Mesendoderm (in vitro differentiated cells): ENCODE results near the gene LRRN2.
A peak's percentile ranks its signal among the peaks of the same experiment; 100 is the strongest.

Experiments used
- DNase-seq: peaks from one replicate; pipeline ENCODE4 v3.0.0; 2013
- H2AK5ac ChIP-seq: 2 replicates; pipeline ENCODE4 v1.6.1; 2013; ENCODE audit warnings: low read length, inconsistent platforms
- H2BK120ac ChIP-seq: 2 replicates; pipeline ENCODE4 v1.6.1; 2013; ENCODE audit warnings: low read depth, mild to moderate bottlenecking, low read length, moderate library complexity, mixed read lengths
- H2BK15ac ChIP-seq: replicated peaks from 2 replicates; pipeline ENCODE4 v1.6.1; 2013; ENCODE audit warnings: low read depth, mild to moderate bottlenecking, moderate library complexity
- H2BK5ac ChIP-seq: 2 replicates; pipeline ENCODE4 v1.6.1; 2013; ENCODE audit warnings: low read length, inconsistent platforms
- H3K18ac ChIP-seq: 2 replicates; pipeline ENCODE4 v1.6.1; 2013; ENCODE audit warnings: mild to moderate bottlenecking, low read length, mixed read lengths
- H3K23ac ChIP-seq: one replicate; pipeline ENCODE4 v1.6.1; 2013; ENCODE audit warnings: low read length
- H3K27ac ChIP-seq: 2 replicates; pipeline ENCODE4 v1.5.1; 2013; ENCODE audit warnings: low read depth, mild to moderate bottlenecking, inconsistent platforms, low read length, moderate library complexity
- H3K27me3 ChIP-seq: 2 replicates; pipeline ENCODE4 v1.6.1; 2013; ENCODE audit warnings: low read length, control low read depth, mild to moderate bottlenecking, inconsistent platforms; ENCODE audit not compliant: insufficient read depth, poor library complexity
- H3K36me3 ChIP-seq: 2 replicates; pipeline ENCODE4 v1.6.1; 2013; ENCODE audit warnings: low read length, inconsistent platforms; ENCODE audit not compliant: control insufficient read depth, insufficient read depth
- H3K4ac ChIP-seq: one replicate; pipeline ENCODE4 v1.6.1; 2013; ENCODE audit warnings: low read depth, mild to moderate bottlenecking, low read length, moderate library complexity
- H3K4me1 ChIP-seq: 2 replicates; pipeline ENCODE4 v1.6.1; 2013; ENCODE audit warnings: low read depth, low read length, inconsistent platforms; ENCODE audit not compliant: control insufficient read depth
- H3K4me2 ChIP-seq: 2 replicates; pipeline ENCODE4 v1.6.1; 2013; ENCODE audit warnings: low read length
- H3K4me3 ChIP-seq: 2 replicates; pipeline ENCODE4 v1.5.1; 2013; ENCODE audit warnings: mild to moderate bottlenecking, low read length
- H3K56ac ChIP-seq: one replicate; pipeline ENCODE4 v1.6.1; 2013; ENCODE audit warnings: low read length
- H3K79me1 ChIP-seq: 2 replicates; pipeline ENCODE4 v1.6.1; 2013; ENCODE audit warnings: low read length, inconsistent platforms
- H3K79me2 ChIP-seq: 2 replicates; pipeline ENCODE4 v1.6.1; 2013; ENCODE audit warnings: mild to moderate bottlenecking, low read length; ENCODE audit not compliant: control insufficient read depth, insufficient read depth
- H3K9ac ChIP-seq: 2 replicates; pipeline ENCODE4 v1.6.1; 2013; ENCODE audit warnings: low read length, inconsistent platforms
- H4K5ac ChIP-seq: one replicate; pipeline ENCODE4 v1.6.1; 2013; ENCODE audit warnings: low read length
- H4K8ac ChIP-seq: one replicate; pipeline ENCODE4 v1.6.1; 2013; ENCODE audit warnings: low read depth, mild to moderate bottlenecking, control low read depth, low read length, moderate library complexity
- WGBS: extraction: QIAGEN DNeasy Blood & Tissue Kit; methylation state at CpG from one replicate; pipeline ENCODE4 v1.1.7; 2013; ENCODE audit warnings: low lambda C conversion rate, missing lambda C conversion rate; ENCODE audit not compliant: insufficient coverage; ENCODE audit errors: extremely low coverage; 5-methylcytosine and 5-hydroxymethylcytosine counted together

Gene LRRN2

DNA sequence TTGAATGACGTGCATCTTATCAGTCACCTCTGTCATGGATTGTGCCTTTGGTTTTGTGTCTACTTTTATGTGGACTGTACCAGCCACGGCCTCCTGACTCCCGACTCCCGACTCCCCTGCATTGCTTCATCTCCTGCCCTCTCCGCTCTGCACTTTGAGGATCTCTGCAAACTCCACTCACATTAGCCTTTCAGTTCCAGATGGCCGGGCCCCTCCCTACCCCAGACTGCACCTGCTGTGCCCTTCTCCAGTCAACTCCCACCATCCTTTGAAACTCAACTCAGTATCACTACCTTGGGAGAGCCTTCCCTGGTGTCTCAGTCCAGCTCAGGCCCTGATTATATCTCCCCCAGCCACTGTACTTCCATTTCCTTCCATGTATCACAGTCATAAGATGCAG lies 97.9 kb downstream of the LRRN2 start:
- Histone ChIP-seq H3K27ac (no peak overlapping the region), H3K4me1 (peaks cover 3% of the 10 kb centered on the region), H3K23ac (no peak overlapping the region), H3K27me3 (no peaks in the 10 kb centered on the region), H2AK5ac (no peak overlapping the region), H3K4me3 (no peak overlapping the region), H3K56ac (no peak overlapping the region), H4K8ac (no peak overlapping the region), H3K9ac (no peak overlapping the region), H3K4ac (no peak overlapping the region), H3K79me1 (no peaks in the 10 kb centered on the region), H3K18ac (no peak overlapping the region), H2BK15ac (no peak overlapping the region), H3K4me2 (no peak overlapping the region), H4K5ac (no peak overlapping the region), H2BK5ac (no peak overlapping the region), H2BK120ac (no peak overlapping the region), H3K36me3 (no peaks in the 10 kb centered on the region), H3K79me2 (no peaks in the 10 kb centered on the region)
- no CpG with 5 or more reads among the region's 6 CpGs for WGBS
- DNase-seq: no peak

DNA sequence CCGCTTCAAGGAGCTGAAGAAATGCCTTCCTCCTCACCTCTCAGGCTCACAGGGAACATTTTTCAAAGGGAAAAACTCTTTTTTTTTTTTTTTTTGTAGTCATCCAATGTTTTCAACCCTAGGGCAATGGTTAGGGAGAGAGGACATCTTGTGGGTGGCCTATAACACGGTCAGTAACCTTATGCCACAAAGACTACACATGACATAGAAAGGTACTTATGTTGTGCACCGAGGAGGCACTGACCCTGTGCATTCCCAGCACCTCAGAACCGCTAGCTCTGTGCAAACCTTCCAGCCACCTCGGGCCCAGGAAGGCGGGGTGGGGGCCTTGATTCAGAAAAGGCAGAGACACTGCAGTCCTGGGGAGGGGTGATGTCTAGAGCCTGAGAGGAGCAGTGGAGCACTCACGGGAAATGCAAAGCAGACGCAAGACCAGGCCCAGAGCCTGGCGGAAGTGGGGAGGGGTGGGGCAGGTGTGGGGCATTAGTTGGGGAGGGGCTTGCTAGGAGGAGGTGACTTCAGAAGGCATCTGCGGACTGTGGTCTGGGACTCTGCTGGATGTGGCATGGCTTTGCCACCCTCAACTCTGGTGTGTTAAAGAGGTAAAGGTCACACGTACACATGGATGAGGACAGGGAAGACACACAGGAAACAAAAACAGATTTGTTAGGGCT lies 100.7 kb downstream of the LRRN2 start:
- Histone ChIP-seq H4K8ac (no peak overlapping the region), H3K18ac (no peak overlapping the region), H3K79me2 (no peaks in the 10 kb centered on the region), H3K27ac (no peak overlapping the region), H3K4me1 (peaks cover 3% of the 10 kb centered on the region), H3K56ac (peak overlapping the region; percentile 44), H2BK15ac (no peak overlapping the region), H2BK120ac (no peak overlapping the region), H3K36me3 (no peaks in the 10 kb centered on the region), H2BK5ac (no peak overlapping the region), H2AK5ac (no peak overlapping the region), H3K4me3 (no peak overlapping the region), H3K23ac (no peak overlapping the region), H3K9ac (no peak overlapping the region), H3K4me2 (no peak overlapping the region), H4K5ac (no peak overlapping the region), H3K4ac (no peak overlapping the region), H3K27me3 (no peaks in the 10 kb centered on the region), H3K79me1 (no peaks in the 10 kb centered on the region)
- peak; percentile 66 for DNase-seq
- WGBS: no CpG with 5 or more reads among the region's 11 CpGs

DNA sequence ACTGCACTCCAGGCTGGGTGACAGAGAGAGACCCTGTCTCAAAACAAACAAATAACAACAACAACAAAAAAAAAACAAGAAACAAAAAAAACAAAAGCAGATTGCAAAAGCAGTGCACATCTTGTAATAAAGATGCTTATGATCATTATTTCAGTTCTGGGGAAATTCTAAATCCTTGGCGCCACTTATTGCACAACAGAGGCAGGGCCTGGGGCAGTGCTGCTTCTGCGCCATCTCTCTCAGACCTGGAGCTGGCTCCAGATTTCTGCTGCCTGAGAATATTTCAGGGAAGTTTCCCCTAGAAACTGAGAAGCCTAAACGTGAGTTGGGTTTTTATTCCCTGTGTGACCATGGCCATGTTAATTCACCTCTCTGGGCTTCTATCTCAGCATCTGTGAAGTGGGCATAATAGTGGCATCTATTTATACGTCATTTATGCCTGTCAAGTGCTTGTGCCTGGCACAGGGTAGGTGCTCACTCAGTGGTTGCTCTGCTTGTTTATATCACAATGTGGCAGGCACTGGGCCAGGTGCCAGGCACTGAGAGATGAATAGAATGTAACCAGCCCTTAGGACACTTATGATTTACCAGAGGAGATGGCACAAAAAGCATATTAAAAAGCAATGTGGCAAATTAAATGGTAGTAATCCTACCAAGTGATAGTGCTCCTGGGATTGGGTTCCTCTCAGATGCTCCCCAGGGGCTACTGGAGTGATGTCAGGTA lies 101.5 kb downstream of the LRRN2 start:
- Histone ChIP-seq H3K56ac (no peak overlapping the region), H3K4me2 (no peak overlapping the region), H2BK15ac (no peak overlapping the region), H2AK5ac (no peak overlapping the region), H3K36me3 (no peaks in the 10 kb centered on the region), H3K79me1 (no peaks in the 10 kb centered on the region), H3K27me3 (no peaks in the 10 kb centered on the region), H4K8ac (no peak overlapping the region), H2BK120ac (no peak overlapping the region), H3K23ac (no peak overlapping the region), H3K4me3 (no peak overlapping the region), H3K9ac (no peak overlapping the region), H4K5ac (no peak overlapping the region), H3K27ac (no peak overlapping the region), H3K4ac (no peak overlapping the region), H3K18ac (no peak overlapping the region), H2BK5ac (no peak overlapping the region), H3K79me2 (no peaks in the 10 kb centered on the region), H3K4me1 (peaks cover 3% of the 10 kb centered on the region)
- WGBS: no CpG with 5 or more reads among the region's 4 CpGs
- no peak for DNase-seq

DNA sequence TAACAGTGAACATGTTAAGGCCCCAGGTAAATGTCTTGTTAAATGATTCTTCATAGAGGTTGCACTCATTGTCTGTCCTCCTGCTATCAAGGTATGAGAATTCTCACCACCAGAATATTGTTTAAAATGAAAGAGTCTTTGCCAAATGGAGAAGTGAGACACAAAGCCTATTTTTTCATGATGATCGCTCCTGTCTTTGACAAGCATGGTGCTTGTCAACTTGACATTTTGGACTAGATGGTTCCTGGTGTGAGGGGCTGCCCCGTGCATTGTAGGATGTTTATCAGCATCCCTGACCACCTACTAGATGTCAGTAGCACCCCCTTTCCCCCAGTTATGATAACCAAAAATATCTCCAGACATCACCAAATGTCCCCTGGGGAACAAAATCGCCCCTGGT lies 103.8 kb downstream of the LRRN2 start:
- no peak for DNase-seq
- Histone ChIP-seq H4K5ac (no peak overlapping the region), H3K79me2 (no peaks in the 10 kb centered on the region), H2AK5ac (no peak overlapping the region), H4K8ac (no peak overlapping the region), H3K9ac (no peak overlapping the region), H3K79me1 (no peaks in the 10 kb centered on the region), H3K56ac (no peak overlapping the region), H3K27ac (no peak overlapping the region), H3K4me1 (peaks cover 3% of the 10 kb centered on the region), H2BK15ac (no peak overlapping the region), H3K36me3 (no peaks in the 10 kb centered on the region), H3K23ac (no peak overlapping the region), H3K4me2 (no peak overlapping the region), H2BK5ac (no peak overlapping the region), H3K18ac (no peak overlapping the region), H3K4me3 (no peak overlapping the region), H3K27me3 (no peaks in the 10 kb centered on the region), H2BK120ac (no peak overlapping the region), H3K4ac (no peak overlapping the region)
- no CpG with 5 or more reads among the region's 3 CpGs for WGBS

DNA sequence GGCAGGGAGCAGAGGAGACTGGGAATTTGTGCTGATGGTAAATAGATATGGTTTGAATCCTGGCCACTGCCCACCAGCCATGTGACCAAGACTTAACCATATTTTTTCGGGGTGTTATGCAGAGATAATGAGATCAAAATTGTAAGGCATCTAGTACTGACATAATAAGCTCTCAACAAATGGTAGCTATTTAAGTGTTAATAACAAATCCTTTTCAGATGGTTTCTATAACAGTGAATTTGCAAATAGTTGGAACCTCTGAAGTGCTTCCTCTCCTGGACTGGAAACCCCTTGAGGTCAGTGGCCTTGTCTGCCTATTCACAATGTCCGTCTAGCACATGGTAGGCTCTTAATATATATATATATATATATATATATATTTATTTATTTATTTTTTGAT lies 104.7 kb downstream of the LRRN2 start:
- H3K4ac ChIP-seq: no peak overlapping the region
- DNase-seq: no peak
- no peaks in the 10 kb centered on the region for H3K79me1 ChIP-seq
- no peak overlapping the region for H2BK120ac ChIP-seq
- no peak overlapping the region for H3K4me3 ChIP-seq
- H3K4me2 ChIP-seq: no peak overlapping the region
- H3K27ac ChIP-seq: no peak overlapping the region
- H2BK15ac ChIP-seq: no peak overlapping the region
- H3K23ac ChIP-seq: no peak overlapping the region
- H3K56ac ChIP-seq: no peak overlapping the region
- no peak overlapping the region for H3K18ac ChIP-seq
- no peak overlapping the region for H3K9ac ChIP-seq
- H3K4me1 ChIP-seq: peaks cover 9% of the 10 kb centered on the region
- WGBS: no CpG with 5 or more reads among the region's 2 CpGs
- H2BK5ac ChIP-seq: no peak overlapping the region
- H3K36me3 ChIP-seq: no peaks in the 10 kb centered on the region
- H3K79me2 ChIP-seq: no peaks in the 10 kb centered on the region
- H3K27me3 ChIP-seq: no peaks in the 10 kb centered on the region
- H4K8ac ChIP-seq: no peak overlapping the region
- H2AK5ac ChIP-seq: no peak overlapping the region
- no peak overlapping the region for H4K5ac ChIP-seq
